CD4-positive, alpha-beta T cell treated with Interleukin-4 for 4 hours (primary cell): ENCODE measurements around the gene PTPRS.

ENCODE experiments used
- DNase-seq: peaks from one replicate; pipeline ENCODE4 v3.0.0-alpha.2; 2020

Gene PTPRS

GRCh38 chr19:5354403-5354802, 13.8 kb upstream of the PTPRS start:
- no peak for DNase-seq

DNA sequence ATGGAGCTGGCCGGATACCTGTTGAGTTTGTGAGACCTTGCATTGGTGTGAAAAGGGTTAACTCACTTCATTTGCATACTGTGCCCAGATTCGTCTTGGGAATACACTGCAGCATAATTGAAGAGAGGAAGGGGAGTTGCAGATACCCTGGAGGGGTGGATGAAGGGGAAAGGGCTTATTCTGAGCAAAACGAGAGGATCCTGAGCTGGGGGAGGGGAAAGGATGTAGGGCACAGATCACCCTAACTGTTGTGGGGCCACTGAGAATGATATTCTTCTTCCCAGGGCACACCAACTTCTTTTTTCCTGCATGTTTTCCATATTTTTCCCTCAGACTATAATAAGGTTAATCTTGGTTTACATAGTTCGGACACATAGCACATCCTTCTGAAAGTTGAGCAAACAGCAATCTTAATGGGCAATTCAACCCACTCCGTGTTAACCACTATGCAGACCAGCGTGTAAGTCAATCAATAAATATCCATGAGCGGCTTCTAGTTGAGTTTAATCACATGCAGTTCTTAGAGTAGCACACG, 11.7 kb upstream of the PTPRS start:
- no peak for DNase-seq

DNA sequence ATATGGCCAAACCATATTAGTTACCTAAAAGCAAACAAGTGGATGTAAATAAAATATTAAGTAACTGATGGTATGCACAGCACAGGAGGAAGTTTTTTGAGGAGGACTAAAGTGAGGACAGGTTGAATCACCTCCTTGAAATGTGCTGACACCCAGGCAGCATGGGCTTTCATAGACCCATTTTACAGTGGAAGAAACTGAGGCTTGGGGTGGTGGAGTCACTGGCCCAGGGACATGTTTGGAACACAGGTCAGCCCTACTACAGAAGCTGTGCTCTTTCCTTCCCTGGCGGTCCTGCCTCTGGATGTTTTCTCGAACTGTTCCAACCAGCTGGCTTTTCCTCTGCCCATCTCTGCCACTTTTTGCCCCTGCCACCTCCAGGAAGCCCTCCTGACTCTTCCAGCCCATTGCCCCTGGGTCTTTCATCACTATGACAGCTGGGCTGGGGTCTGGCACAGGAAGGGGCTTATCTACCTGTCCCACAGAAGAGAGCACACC, 11.2 kb upstream of the PTPRS start:
- no peak for DNase-seq

GRCh38 chr19:5349041-5349440, 8.4 kb upstream of the PTPRS start:
- DNase-seq = no peak

GRCh38 chr19:5345895-5346386, 5.3 kb upstream of the PTPRS start:
- DNase-seq = no peak

- DNase-seq = no peak
These were observed 3.2 kb upstream of the PTPRS start for GRCh38 chr19:5343848-5344247.

DNA sequence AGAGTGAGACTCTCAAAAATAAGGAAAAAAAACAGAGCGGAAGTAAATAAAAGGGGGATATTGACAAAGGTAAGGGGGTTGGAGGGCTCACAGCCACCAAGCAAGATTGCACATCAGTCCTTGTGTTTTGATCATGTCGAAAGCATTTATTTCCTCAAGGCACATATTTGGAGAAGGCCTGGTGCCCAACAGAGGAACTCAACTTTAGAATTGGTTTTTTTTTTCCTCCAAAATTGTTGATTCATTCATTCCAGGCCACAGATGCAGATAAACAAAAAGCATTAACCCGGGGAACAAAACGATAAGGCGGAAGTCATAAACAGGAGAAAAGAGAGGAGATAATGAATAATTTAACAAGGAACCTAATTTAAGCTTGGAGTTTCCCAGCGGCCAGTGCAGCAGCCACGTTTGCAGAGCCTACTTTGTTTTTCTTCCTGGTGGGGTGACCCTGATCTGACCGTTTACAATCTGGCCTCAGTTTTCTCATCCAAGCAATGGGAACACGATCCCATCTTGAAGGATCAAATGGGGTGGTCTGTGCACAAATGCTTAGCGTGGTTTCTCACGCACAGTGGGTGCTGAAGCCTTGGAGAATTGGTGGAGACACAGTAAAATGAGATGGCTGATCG, 2.1 kb upstream of the PTPRS start:
- no peak for DNase-seq

GRCh38 chr19:5341981-5342380, 1.4 kb upstream of the PTPRS start:
- DNase-seq = no peak

- no peak for DNase-seq
These were observed 822 bp upstream of the PTPRS start for GRCh38 chr19:5341448-5341820.

GRCh38 chr19:5339950-5340636, 519 bp downstream of the PTPRS start:
- no peak for DNase-seq

DNA sequence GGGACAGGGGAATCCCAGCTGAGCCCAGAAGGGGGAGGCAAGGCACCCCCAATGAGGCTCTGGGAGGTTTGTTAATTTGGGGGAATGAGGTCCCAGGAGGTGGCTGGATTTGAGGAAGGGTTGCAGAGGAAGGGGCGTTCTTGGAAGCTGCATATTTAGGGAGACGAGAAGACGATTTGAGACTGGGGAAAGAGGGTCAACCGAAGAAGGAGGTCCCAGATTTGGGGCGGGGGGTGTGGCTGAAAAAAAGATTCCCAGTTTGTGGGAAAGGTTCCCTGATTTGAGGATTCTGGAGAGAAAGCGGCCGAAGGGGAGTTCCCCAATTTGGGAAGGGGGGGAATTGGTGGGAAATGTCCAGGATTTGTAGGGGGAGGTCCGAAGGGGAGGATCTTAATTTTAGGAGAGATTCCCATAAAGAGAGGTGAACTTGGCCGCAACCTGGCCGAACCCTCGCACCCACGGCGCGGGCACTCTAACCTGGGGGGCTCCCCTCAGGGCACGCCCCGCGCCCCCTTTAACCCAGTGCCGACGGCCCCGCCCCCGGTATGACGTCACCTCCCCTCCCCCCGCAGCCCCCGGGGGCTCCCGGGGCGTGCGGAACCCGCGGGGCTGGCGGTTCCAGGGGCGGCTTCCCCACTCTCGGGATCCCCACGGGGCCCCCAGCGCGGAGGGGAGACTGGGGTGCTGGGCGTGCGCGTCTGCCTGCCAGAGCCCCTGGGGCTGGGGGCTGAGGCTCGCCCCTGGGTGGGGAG, 1.2 kb downstream of the PTPRS start:
- no peak for DNase-seq

- DNase-seq = no peak
These were observed 1.9 kb downstream of the PTPRS start for GRCh38 chr19:5338656-5339197.

DNA sequence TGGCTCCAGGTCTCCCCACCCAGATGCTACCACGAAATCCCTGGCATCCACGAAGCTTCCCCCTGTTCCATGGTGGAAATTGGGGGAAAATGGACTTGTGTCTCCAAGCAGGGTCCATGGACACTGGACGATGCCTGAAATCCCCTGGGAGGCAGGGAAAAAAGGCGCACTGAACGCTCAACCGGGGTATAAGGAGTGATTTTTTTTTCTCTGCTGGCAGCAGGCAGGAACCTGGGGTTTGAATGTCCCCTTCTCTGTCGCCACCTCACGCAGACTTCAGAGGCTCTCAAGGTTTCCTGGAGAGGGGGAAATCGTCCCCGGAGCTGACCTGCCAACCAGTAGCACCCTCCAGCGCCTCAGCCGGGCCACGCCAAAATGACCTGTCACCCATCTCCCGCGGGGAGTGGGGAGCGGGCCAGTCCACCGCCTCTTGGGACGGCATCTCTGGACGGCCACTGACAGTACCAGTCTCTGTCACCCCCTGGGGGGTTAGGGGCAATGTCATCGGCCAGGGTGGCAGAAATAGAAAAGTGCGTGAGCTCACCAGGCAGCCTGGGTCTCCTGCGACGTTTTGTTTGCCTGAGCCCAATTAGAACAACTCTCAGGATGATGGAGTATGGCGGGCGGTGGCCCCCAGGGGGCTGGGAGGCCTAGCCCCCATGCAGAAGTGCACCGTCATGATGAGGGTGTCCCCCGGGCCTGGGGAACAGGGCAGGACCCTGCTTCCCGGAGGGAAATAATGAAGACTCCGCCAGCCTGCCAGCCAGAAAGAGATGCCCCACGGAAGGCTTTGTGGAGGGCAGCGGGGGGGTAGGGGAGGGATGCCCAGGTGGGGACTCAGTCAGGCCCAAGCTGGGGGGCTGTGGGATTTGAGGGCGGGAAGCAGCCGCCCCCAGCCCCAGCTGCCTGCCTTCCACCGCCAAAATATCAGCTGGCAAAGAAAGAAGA, 2.6 kb downstream of the PTPRS start:
- DNase-seq = no peak

DNA sequence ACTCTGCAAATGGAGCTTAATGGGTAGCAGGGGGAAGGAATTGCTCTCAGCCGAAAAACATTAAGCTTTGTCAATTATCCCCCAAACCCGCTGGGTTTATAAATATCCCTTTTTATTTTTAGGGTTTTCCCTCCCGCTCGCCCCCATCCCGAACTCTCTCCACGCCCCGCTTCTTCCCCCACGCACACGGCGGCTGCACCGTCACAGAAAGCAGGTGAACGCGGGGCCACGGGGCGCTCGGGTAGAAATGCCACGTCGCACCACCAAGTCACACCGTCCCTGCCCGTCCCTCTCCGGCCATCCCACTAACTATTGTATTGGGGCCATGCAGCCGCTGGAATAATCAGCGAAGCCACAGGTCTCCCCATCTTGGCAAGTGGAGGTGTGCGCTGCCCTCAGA, 3.5 kb downstream of the PTPRS start:
- DNase-seq = no peak

DNA sequence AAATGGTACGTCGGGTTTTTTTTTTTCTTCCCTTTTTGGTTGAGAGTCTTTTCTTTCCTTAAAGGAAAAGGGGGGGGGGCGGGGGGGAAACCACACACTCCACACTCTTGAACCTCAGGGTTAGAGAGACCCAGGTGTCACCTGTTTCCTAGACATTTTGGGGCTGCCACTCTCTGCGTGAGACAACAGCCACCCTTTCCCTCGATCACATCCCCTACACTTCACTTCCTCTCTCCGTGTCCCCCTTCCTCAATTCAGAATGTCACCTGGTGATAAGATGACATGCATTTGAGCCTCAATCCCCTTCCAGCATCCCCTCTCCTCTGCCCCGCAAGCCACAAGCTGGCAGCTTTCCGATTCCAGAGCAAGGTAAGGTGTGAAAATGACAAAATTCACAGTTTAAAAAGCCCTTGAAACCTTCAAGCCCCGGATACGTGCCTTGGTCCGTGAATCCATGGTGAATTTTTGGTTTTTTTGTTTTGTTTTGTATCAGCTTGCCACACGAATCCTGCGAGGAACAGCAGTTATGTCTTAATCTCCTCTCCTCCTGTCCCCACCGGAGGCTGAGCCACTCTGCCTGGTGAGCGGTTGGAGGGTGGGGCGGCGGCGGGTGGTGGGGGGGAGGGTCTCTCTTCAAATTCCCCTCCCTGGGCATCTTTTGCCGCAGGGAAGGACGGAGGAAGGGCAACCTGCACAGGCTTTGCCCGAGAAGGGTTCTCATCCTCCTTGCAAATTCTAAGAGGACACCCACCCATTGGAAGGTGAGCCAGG, 4.2 kb downstream of the PTPRS start:
- no peak for DNase-seq

- no peak for DNase-seq
These were observed 5.0 kb downstream of the PTPRS start for GRCh38 chr19:5335593-5335992.

DNA sequence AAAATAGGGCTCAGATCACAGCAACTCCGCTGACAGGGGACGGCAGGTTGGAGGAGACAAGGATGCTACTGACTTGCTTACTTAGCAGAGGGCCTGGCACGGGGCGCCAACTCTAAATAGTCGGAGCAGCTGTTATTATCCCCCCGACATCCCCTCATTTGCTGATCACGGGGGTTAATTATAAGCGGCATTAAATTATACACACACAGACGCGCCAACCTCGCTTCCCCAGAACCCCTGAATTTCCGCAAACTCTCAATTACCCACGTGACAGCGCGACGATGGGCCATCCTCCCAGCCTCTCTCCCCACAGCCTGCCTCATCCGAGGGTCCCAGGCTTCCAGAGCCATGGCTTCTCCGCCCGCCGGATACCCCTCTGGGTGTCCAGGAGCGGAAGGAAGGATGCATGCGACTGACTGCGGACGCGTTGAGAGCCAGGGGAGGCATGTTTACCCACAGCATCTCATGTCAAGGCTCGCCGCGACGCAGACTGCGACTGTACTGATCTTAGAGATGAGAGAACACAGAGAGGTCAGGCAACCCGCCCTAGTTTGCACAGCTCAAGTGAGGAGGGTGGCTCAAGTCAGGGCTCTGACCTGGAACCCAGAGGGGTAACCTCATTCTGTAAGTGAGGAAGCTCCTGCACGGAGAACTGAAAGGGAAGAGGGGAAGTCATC, 5.7 kb downstream of the PTPRS start:
- DNase-seq = no peak

- no peak for DNase-seq
These were observed 6.3 kb downstream of the PTPRS start for GRCh38 chr19:5334366-5334739.

- no peak for DNase-seq
These were observed 6.8 kb downstream of the PTPRS start for GRCh38 chr19:5333581-5334365.

DNA sequence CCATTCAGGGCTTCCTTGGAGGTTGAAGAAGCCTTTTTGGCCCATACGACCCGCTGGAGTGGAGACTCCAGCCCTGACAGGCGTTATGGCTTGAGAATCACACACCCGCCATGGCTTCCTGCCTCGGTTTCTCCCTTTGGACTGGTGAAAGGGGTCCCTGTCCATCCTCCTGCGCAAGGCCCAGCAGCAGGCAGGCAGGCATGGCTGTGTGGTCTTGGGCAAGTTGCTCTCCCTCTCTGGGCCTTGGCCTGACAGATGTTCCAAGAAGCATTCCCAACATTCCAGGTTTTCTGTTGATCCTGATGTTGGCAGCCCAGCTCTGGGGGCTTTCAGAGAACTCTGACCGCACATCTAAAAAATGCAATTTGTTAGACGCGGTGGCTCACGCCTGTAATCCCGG, 8.1 kb downstream of the PTPRS start:
- DNase-seq = no peak
